HCT116 (cell line): ENCODE data around the gene ERC2.

Experiments
- EGR1 ChIP-seq: IDR thresholded peaks from 2 replicates; pipeline ENCODE4 v1.6.1; 2012; ENCODE audit warnings: low read depth
- EZH2 ChIP-seq: fragments of 200-600 bp; sonication (generic); IDR thresholded peaks from 2 replicates; pipeline ENCODE4 v1.6.1; 2017; ENCODE audit warnings: antibody characterized with exemption, mixed run types
- TF ChIP-seq, protein P1 (sequence below): IDR thresholded peaks from 2 replicates; pipeline ENCODE4 v1.6.1; 2012; ENCODE audit warnings: low read depth

DNA sequence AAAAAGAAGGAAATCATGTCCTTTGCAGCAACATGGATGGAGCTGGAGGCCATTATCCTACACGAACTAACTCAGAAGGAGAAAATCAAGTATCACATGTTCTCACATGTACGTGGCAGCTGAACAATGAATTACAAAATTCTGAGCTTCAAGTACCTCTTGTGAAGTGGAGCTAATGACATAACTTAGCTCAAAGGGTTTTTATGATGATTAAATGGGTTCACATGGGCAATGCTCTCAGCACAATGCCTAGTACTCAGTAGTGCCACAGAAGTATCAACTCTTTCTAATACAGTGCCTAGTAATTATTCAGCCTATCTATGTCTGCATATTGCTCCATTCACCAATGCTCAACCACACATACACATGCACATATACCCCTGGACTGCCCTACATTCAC lies 573.7 kb downstream of the ERC2 start:
- TF ChIP-seq EGR1 (no peak), EZH2 (no peak)
- TF ChIP-seq, protein P1, sequence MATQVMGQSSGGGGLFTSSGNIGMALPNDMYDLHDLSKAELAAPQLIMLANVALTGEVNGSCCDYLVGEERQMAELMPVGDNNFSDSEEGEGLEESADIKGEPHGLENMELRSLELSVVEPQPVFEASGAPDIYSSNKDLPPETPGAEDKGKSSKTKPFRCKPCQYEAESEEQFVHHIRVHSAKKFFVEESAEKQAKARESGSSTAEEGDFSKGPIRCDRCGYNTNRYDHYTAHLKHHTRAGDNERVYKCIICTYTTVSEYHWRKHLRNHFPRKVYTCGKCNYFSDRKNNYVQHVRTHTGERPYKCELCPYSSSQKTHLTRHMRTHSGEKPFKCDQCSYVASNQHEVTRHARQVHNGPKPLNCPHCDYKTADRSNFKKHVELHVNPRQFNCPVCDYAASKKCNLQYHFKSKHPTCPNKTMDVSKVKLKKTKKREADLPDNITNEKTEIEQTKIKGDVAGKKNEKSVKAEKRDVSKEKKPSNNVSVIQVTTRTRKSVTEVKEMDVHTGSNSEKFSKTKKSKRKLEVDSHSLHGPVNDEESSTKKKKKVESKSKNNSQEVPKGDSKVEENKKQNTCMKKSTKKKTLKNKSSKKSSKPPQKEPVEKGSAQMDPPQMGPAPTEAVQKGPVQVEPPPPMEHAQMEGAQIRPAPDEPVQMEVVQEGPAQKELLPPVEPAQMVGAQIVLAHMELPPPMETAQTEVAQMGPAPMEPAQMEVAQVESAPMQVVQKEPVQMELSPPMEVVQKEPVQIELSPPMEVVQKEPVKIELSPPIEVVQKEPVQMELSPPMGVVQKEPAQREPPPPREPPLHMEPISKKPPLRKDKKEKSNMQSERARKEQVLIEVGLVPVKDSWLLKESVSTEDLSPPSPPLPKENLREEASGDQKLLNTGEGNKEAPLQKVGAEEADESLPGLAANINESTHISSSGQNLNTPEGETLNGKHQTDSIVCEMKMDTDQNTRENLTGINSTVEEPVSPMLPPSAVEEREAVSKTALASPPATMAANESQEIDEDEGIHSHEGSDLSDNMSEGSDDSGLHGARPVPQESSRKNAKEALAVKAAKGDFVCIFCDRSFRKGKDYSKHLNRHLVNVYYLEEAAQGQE: no peak
